Uterus (tissue), 4 donors: Measurements from ENCODE around the gene XPO5. TPM values are rescaled to one million over a fixed set of nuclear protein-coding genes. Genes with fewer than 3 reads are reported as not detected.

Experiments used
- DNase-seq, 2 donors: peaks; one replicate each; pipeline ENCODE4 v3.0.0-alpha.2; 2019 to 2020
- H3K27ac ChIP-seq, 2 donors: fragments of 200-600 bp; sonication (generic); 1 replicate in 1 of 2; 2 replicates in 1 of 2; pipeline ENCODE4 v1.5.1; 2016 to 2018
- H3K27me3 ChIP-seq, 2 donors: fragments of 200-600 bp; sonication (generic); one replicate each; pipeline ENCODE4 v1.5.1; 2018 to 2019; ENCODE audit warnings: control low read depth in 1 of 2
- H3K36me3 ChIP-seq, 2 donors: fragments of 200-600 bp; sonication (generic); one replicate each; pipeline ENCODE4 v1.5.1; 2019; ENCODE audit warnings: control low read depth in 1 of 2
- H3K4me1 ChIP-seq, 2 donors: fragments of 200-600 bp; sonication (generic); one replicate each; pipeline ENCODE4 v1.5.1; 2018 to 2019; ENCODE audit warnings: control low read depth in 1 of 2
- H3K4me3 ChIP-seq, 2 donors: fragments of 200-600 bp; sonication (generic); 1 replicate in 1 of 2; 2 replicates in 1 of 2; pipeline ENCODE4 v1.5.1; 2018 to 2019; ENCODE audit warnings: mild to moderate bottlenecking in 1 of 2
- H3K9me3 ChIP-seq, 2 donors: fragments of 200-600 bp; sonication (generic); one replicate each; pipeline ENCODE4 v1.5.1; 2019; ENCODE audit warnings: control low read depth in 1 of 2
- CTCF ChIP-seq, 4 experiments: fragments of 200-600 bp in 2 of 4; fragments of 450-650 bp in 2 of 4; sonication (generic) in 2 of 4; IDR thresholded peaks; one replicate each; pipeline ENCODE4 v1.5.1; 2016 to 2019; ENCODE audit warnings: antibody characterized with exemption in 4 of 4, mild to moderate bottlenecking in 2 of 4, moderate library complexity in 1 of 4
- POLR2A ChIP-seq, 2 donors: fragments of 450-650 bp; IDR thresholded peaks; one replicate each; pipeline ENCODE4 v1.6.1; 2016; ENCODE audit warnings: antibody characterized with exemption in 2 of 2, mild to moderate bottlenecking in 1 of 2, moderate library complexity in 1 of 2
- intact Hi-C: fragments of 100-400 bp; cut with DNase I; formaldehyde crosslinking; loops from one replicate; pipeline ENCODE4 v1.15.1; 2023; ENCODE audit warnings: low total_unique reads
- small RNA-seq: library from RNA; depleted of rRNA; stranded (forward); fragments of <200 nt; gene quantifications from one replicate; pipeline ENCODE3, GENCODE V24; 2016
- total RNA-seq, 4 donors: library from RNA; depleted of rRNA in 3 of 4; stranded (reverse); fragments of >200 nt in 3 of 4; gene quantifications; one replicate each; pipeline versions ENCODE4 v1.1.0 to v1.2.4, GENCODE V29; 2014 to 2023
- donor health status: DM: yes; HTN: yes; CAD: no.

Gene XPO5
- total RNA-seq, 4 donors from 2014 or later = 29.2 to 62.9 (median 40.8) TPM

GRCh38 chr6:43477235-43478007 is 98.4 kb downstream of the XPO5 start, which contains the start of gene TJAP1:
Gene TJAP1, plus strand, starts transcription at chr6:43477570. Its CDS starts 21,432 bp downstream, at chr6:43499002.
- peak within 1 kb of the TSS; percentile 75 to 82 for H3K27ac ChIP-seq
- no peaks in the 10 kb centered on the region for H3K9me3 ChIP-seq
- peaks cover 0 to 8% of the 10 kb centered on the region in 2 donors for H3K4me1 ChIP-seq
- intact Hi-C loops = no loop called here
- TF ChIP-seq CTCF (IDR thresholded peaks at IDR 0.05) = peak in 1 of 4 experiments; percentile 3
- TF ChIP-seq POLR2A (IDR thresholded peaks at IDR 0.05) = peak; percentile 60 to 64
- peak; percentile 93 to 95 for DNase-seq
- H3K36me3 ChIP-seq = no peaks in the 10 kb centered on the region
- peak within 1 kb of the TSS; percentile 52 to 83 for H3K4me3 ChIP-seq
- no peaks in the 10 kb centered on the region for H3K27me3 ChIP-seq

- no peaks in the 10 kb centered on the region for H3K36me3 ChIP-seq
- peaks cover 0 to 8% of the 10 kb centered on the region in 2 donors for H3K4me1 ChIP-seq
- intact Hi-C loops = no loop called here
- no peak for DNase-seq
- H3K27me3 ChIP-seq = no peaks in the 10 kb centered on the region
- peak overlapping the region; percentile 52 to 83 for H3K4me3 ChIP-seq
- no peaks in the 10 kb centered on the region for H3K9me3 ChIP-seq
- peak overlapping the region; percentile 75 to 82 for H3K27ac ChIP-seq
- TF ChIP-seq CTCF (IDR thresholded peaks at IDR 0.05) (no peak), POLR2A (IDR thresholded peaks at IDR 0.05) (no peak)
Measured at GRCh38 chr6:43476746-43477145, 99.1 kb downstream of the XPO5 start.

- intact Hi-C loops = no loop called here
- TF ChIP-seq CTCF (IDR thresholded peaks at IDR 0.05) = no peak
Measured at GRCh38 chr6:43475516-43475915, 100.3 kb downstream of the XPO5 start.

GRCh38 chr6:43472515-43472914 is 103.3 kb downstream of the XPO5 start:
- Histone ChIP-seq H3K4me3 (no peak overlapping the region), H3K4me1 (no peaks in the 10 kb centered on the region), H3K9me3 (no peaks in the 10 kb centered on the region), H3K36me3 (no peaks in the 10 kb centered on the region), H3K27ac (no peak overlapping the region), H3K27me3 (no peaks in the 10 kb centered on the region)
- no peak for DNase-seq
- TF ChIP-seq CTCF (IDR thresholded peaks at IDR 0.05) (no peak), POLR2A (IDR thresholded peaks at IDR 0.05) (no peak)
- intact Hi-C loops = loop anchor here (5.0 kb wide), 1 partner anchor 35 kb away; no protein-coding TSS in a partner anchor

More at GRCh38 chr6:43475516-43475915, 100.3 kb downstream of the XPO5 start:
- no peak for DNase-seq
- no peak overlapping the region for H3K27ac ChIP-seq
- peaks cover 0 to 8% of the 10 kb centered on the region in 2 donors for H3K4me1 ChIP-seq
- H3K9me3 ChIP-seq = no peaks in the 10 kb centered on the region
- no peaks in the 10 kb centered on the region for H3K27me3 ChIP-seq
- H3K36me3 ChIP-seq = no peaks in the 10 kb centered on the region
- no peak overlapping the region for H3K4me3 ChIP-seq

Small RNA genes within 50 kb of the gene (small RNA-seq; reads per million reads assigned to genes)
- gene RF00426 = not detected
- gene RNU6-1113P = not detected

Other genes with a start within 250 kb of the XPO5 start
- gene ZNF318, start 206.4 kb downstream of the XPO5 start, total RNA-seq = 10 to 100 TPM in 3 of 4 donors, 1 to 10 TPM in 1; 3.8 to 38.0 (median 24.0) TPM
- 10 to 100 TPM in 2 of 4 donors, 1 to 10 TPM in 1, under 1 TPM in 1; 0.59 to 35.5 (median 10.7) TPM for gene ABCC10, start 148.5 kb downstream of the XPO5 start, total RNA-seq
- gene DLK2, start 120.5 kb downstream of the XPO5 start, total RNA-seq = 1 to 10 TPM in 2 of 4 donors, not detected in 2; 1.9 to 3.3 TPM
- 10 to 100 TPM; 12.8 to 40.8 (median 21.9) TPM for gene TJAP1, start 98.5 kb downstream of the XPO5 start, total RNA-seq
- 1 to 10 TPM in 2 of 4 donors, not detected in 2; 1.2 to 1.5 TPM for gene LRRC73, start 65.7 kb downstream of the XPO5 start, total RNA-seq
- 100 to 1,000 TPM in 2 of 4 donors, 10 to 100 TPM in 2; 26.5 to 212 (median 92.7) TPM for gene YIPF3, start 59.1 kb downstream of the XPO5 start, total RNA-seq
- 10 to 100 TPM; 15.9 to 39.5 (median 26.0) TPM for gene POLR1C, start 58.9 kb downstream of the XPO5 start, total RNA-seq
- 10 to 100 TPM in 1 of 4 donors, 1 to 10 TPM in 3; 5.4 to 35.1 (median 8.8) TPM for gene POLH, start 147 bp upstream of the XPO5 start, total RNA-seq
- gene GTPBP2, start 53.2 kb upstream of the XPO5 start, total RNA-seq = 10 to 100 TPM; 17.9 to 67.6 (median 40.2) TPM
- 10 to 100 TPM; 12.3 to 44.3 (median 17.7) TPM for gene MAD2L1BP, start 59.8 kb upstream of the XPO5 start, total RNA-seq
- 1 to 10 TPM in 2 of 4 donors, not detected in 2; 1.9 to 2.0 TPM for gene RSPH9, start 69.0 kb upstream of the XPO5 start, total RNA-seq
- gene MRPS18A, start 111.8 kb upstream of the XPO5 start, total RNA-seq = 10 to 100 TPM; 23.1 to 87.4 (median 36.4) TPM
- 100 to 1,000 TPM in 3 of 4 donors, 10 to 100 TPM in 1; 81.0 to 247 (median 156) TPM for gene VEGFA, start 194.2 kb upstream of the XPO5 start, total RNA-seq